ENCODE data around the gene KRT79.

The KRT79 gene

GRCh38 chr12:52774629-52775250 is 59.4 kb downstream of the KRT79 start:
- DNase-seq (ENCODE audit: low spot score) (no peak), FAIRE-seq (no peak)

GRCh38 chr12:52772772-52773171 is 61.3 kb downstream of the KRT79 start:
- no peak for FAIRE-seq
- DNase-seq (ENCODE audit: low spot score), result no peak

- FAIRE-seq (no peak), DNase-seq (ENCODE audit: low spot score) (no peak)
These were observed 61.9 kb downstream of the KRT79 start for GRCh38 chr12:52772188-52772587.

GRCh38 chr12:52771505-52771904 is 62.6 kb downstream of the KRT79 start:
- FAIRE-seq (no peak), DNase-seq (ENCODE audit: low spot score) (no peak)
